Measurements from ENCODE around the gene SMARCC1.
"Not testable (repeated sequence)": the region's sequence is repeated elsewhere in the genome, so short reads cannot be mapped to it uniquely, and the experiment has no call there.

DNA sequence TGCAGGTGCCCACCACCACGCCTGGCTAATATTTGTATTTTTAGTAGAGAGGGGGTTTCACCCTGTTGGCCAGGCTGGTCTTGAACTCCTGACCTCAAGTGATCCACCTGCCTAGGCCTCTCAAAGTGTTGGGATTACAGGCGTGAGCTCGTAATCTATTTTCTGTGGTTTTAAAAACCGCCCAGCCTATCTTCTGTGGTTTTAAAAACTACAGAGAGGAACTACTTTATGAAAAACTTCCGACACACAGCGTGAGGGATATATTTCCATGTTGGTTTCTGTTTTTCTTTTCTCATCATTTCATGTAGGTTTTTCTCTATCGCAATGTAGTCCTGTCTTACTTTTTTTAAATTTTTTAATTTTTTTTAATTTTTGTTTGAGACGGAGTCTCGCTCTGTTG lies 47.8 kb upstream of the SMARCC1 start:
- TF ChIP-seq, protein P1, sequence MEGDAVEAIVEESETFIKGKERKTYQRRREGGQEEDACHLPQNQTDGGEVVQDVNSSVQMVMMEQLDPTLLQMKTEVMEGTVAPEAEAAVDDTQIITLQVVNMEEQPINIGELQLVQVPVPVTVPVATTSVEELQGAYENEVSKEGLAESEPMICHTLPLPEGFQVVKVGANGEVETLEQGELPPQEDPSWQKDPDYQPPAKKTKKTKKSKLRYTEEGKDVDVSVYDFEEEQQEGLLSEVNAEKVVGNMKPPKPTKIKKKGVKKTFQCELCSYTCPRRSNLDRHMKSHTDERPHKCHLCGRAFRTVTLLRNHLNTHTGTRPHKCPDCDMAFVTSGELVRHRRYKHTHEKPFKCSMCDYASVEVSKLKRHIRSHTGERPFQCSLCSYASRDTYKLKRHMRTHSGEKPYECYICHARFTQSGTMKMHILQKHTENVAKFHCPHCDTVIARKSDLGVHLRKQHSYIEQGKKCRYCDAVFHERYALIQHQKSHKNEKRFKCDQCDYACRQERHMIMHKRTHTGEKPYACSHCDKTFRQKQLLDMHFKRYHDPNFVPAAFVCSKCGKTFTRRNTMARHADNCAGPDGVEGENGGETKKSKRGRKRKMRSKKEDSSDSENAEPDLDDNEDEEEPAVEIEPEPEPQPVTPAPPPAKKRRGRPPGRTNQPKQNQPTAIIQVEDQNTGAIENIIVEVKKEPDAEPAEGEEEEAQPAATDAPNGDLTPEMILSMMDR (IDR thresholded peaks at IDR 0.05; ENCODE audit: insufficient read depth, low read length): not testable (repeated sequence)
- TF ChIP-seq, protein P2, sequence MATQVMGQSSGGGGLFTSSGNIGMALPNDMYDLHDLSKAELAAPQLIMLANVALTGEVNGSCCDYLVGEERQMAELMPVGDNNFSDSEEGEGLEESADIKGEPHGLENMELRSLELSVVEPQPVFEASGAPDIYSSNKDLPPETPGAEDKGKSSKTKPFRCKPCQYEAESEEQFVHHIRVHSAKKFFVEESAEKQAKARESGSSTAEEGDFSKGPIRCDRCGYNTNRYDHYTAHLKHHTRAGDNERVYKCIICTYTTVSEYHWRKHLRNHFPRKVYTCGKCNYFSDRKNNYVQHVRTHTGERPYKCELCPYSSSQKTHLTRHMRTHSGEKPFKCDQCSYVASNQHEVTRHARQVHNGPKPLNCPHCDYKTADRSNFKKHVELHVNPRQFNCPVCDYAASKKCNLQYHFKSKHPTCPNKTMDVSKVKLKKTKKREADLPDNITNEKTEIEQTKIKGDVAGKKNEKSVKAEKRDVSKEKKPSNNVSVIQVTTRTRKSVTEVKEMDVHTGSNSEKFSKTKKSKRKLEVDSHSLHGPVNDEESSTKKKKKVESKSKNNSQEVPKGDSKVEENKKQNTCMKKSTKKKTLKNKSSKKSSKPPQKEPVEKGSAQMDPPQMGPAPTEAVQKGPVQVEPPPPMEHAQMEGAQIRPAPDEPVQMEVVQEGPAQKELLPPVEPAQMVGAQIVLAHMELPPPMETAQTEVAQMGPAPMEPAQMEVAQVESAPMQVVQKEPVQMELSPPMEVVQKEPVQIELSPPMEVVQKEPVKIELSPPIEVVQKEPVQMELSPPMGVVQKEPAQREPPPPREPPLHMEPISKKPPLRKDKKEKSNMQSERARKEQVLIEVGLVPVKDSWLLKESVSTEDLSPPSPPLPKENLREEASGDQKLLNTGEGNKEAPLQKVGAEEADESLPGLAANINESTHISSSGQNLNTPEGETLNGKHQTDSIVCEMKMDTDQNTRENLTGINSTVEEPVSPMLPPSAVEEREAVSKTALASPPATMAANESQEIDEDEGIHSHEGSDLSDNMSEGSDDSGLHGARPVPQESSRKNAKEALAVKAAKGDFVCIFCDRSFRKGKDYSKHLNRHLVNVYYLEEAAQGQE (IDR thresholded peaks at IDR 0.05; ENCODE audit: insufficient replicate concordance, low read depth): not testable (repeated sequence)
- TF ChIP-seq POLR2AphosphoS5 (IDR thresholded peaks at IDR 0.05; ENCODE audit: low read depth): not testable (repeated sequence)

Measured in HL-60 (cell line).